ENCODE measurements around the gene UGT8.

The UGT8 gene

DNA sequence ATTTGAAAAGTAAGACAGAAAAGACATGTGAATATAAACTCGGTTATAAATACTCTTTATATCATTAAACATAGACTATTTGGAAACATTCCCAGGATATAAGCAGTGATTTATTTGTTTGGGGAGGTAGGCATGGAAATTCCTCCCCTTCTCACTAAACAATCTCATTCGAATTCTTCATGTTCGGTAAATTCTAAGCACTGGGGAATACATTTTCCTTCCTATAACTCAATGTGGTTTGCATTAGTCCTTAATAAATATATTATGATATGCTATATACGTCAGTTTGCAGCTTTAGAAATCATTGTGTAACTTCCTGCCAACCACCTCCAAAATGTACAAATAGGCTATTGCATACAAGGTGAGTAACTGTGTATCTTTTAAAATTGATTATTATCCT, 99.6 kb downstream of the UGT8 start:
- no peaks in the 10 kb centered on the region for H3K9me2 ChIP-seq (ENCODE audit: low read depth, low read length)
- H4K20me1 ChIP-seq (ENCODE audit: insufficient read depth, low read length): no peaks in the 10 kb centered on the region
- no peak overlapping the region for H3K27ac ChIP-seq (ENCODE audit: low read depth, low read length, poor library complexity, severe bottlenecking)
- H3K4me3 ChIP-seq (ENCODE audit: low read depth, low read length, poor library complexity, severe bottlenecking): no peak overlapping the region
- no peak overlapping the region for H3K9ac ChIP-seq (ENCODE audit: low read length)
- H3K36me3 ChIP-seq (ENCODE audit: insufficient read depth, low read length): no peaks in the 10 kb centered on the region
- no peaks in the 10 kb centered on the region for H3K4me1 ChIP-seq (ENCODE audit: insufficient read depth, low read length, severe bottlenecking)
- H3K9me3 ChIP-seq (ENCODE audit: low read length): no peaks in the 10 kb centered on the region
- H3K79me2 ChIP-seq (ENCODE audit: insufficient read depth, low read length): no peaks in the 10 kb centered on the region
- no peak overlapping the region for H2AFZ ChIP-seq (ENCODE audit: low read length)
- H3F3A ChIP-seq (ENCODE audit: insufficient read depth, low read length): no peaks in the 10 kb centered on the region
- TF ChIP-seq EZH2 (IDR thresholded peaks at IDR 0.05; ENCODE audit: borderline replicate concordance, low read length) (no peak), CTCF (IDR thresholded peaks at IDR 0.05; ENCODE audit: low read length) (no peak)
- no peaks in the 10 kb centered on the region for H3K27me3 ChIP-seq (ENCODE audit: insufficient read depth, low read length)
- no peak overlapping the region for H3K4me2 ChIP-seq (ENCODE audit: low read length)

DNA sequence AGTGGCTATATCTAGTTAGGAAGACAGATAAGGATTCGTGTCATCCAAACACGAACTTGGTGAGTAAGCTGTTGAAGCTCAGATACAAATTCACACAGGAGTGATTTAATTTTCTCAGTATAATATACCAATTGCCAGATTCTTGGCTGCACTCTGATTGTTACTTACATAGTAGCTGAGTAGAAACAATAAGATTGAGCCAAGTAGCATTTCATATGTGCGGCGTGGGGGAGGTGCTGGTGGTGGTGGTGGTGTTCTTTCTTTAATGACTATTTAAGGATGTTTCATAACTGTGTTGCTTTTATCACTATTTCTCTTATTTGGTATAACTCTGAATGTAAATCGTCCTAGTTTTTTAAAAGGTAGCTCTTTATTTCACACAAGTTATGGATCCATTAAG, 102.9 kb downstream of the UGT8 start:
- H3K4me2 ChIP-seq (ENCODE audit: low read length): no peak overlapping the region
- no peak overlapping the region for H3K9ac ChIP-seq (ENCODE audit: low read length)
- H3K27ac ChIP-seq (ENCODE audit: low read depth, low read length, poor library complexity, severe bottlenecking): no peak overlapping the region
- no peaks in the 10 kb centered on the region for H3K36me3 ChIP-seq (ENCODE audit: insufficient read depth, low read length)
- H3K9me2 ChIP-seq (ENCODE audit: low read depth, low read length): no peaks in the 10 kb centered on the region
- no peaks in the 10 kb centered on the region for H4K20me1 ChIP-seq (ENCODE audit: insufficient read depth, low read length)
- no peak for TF ChIP-seq EZH2 (IDR thresholded peaks at IDR 0.05; ENCODE audit: borderline replicate concordance, low read length)
- TF ChIP-seq CTCF (IDR thresholded peaks at IDR 0.05; ENCODE audit: low read length): no peak
- no peaks in the 10 kb centered on the region for H3K4me1 ChIP-seq (ENCODE audit: insufficient read depth, low read length, severe bottlenecking)
- no peak overlapping the region for H2AFZ ChIP-seq (ENCODE audit: low read length)
- H3K9me3 ChIP-seq (ENCODE audit: low read length): no peaks in the 10 kb centered on the region
- no peaks in the 10 kb centered on the region for H3K27me3 ChIP-seq (ENCODE audit: insufficient read depth, low read length)
- H3F3A ChIP-seq (ENCODE audit: insufficient read depth, low read length): no peaks in the 10 kb centered on the region
- no peak overlapping the region for H3K4me3 ChIP-seq (ENCODE audit: low read depth, low read length, poor library complexity, severe bottlenecking)
- no peaks in the 10 kb centered on the region for H3K79me2 ChIP-seq (ENCODE audit: insufficient read depth, low read length)

DNA sequence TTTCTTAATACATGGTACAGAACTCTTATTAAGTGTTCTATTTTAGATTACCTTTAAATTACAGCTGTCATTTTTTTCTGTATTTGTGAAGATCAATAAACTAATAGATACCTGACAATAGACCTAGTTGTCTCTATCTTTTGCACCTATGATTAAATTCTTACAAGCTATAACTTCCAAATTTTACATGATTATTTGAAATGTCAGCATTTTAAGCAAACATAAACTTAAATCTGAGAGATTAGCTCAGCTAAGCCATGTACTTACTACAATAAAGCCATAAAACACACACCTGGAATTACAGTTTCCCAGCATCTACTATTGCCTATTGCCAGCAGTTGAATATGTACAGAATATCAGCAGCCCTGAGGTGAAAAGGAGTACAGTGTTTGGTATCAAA, 118.8 kb downstream of the UGT8 start:
- H3K36me3 ChIP-seq (ENCODE audit: insufficient read depth, low read length): no peaks in the 10 kb centered on the region
- H3K9ac ChIP-seq (ENCODE audit: low read length): no peak overlapping the region
- H3K4me2 ChIP-seq (ENCODE audit: low read length): no peak overlapping the region
- no peaks in the 10 kb centered on the region for H3K4me1 ChIP-seq (ENCODE audit: insufficient read depth, low read length, severe bottlenecking)
- H3K9me2 ChIP-seq (ENCODE audit: low read depth, low read length): no peaks in the 10 kb centered on the region
- H3K79me2 ChIP-seq (ENCODE audit: insufficient read depth, low read length): no peaks in the 10 kb centered on the region
- H3K4me3 ChIP-seq (ENCODE audit: low read depth, low read length, poor library complexity, severe bottlenecking): no peak overlapping the region
- no peak overlapping the region for H3K27ac ChIP-seq (ENCODE audit: low read depth, low read length, poor library complexity, severe bottlenecking)
- H3F3A ChIP-seq (ENCODE audit: insufficient read depth, low read length): no peaks in the 10 kb centered on the region
- no peaks in the 10 kb centered on the region for H4K20me1 ChIP-seq (ENCODE audit: insufficient read depth, low read length)
- H3K27me3 ChIP-seq (ENCODE audit: insufficient read depth, low read length): no peaks in the 10 kb centered on the region
- TF ChIP-seq EZH2 (IDR thresholded peaks at IDR 0.05; ENCODE audit: borderline replicate concordance, low read length) (no peak), CTCF (IDR thresholded peaks at IDR 0.05; ENCODE audit: low read length) (no peak)
- H3K9me3 ChIP-seq (ENCODE audit: low read length): no peaks in the 10 kb centered on the region
- H2AFZ ChIP-seq (ENCODE audit: low read length): no peak overlapping the region
